GM21390 (cell line): ENCODE results near the gene CCR7.

Source experiments
- ATAC-seq: cut with Tn5 transposase; IDR thresholded peaks from one replicate; pipeline ENCODE4 v1.9.1; 2021; ENCODE audit not compliant: unreplicated experiment

Gene CCR7

DNA sequence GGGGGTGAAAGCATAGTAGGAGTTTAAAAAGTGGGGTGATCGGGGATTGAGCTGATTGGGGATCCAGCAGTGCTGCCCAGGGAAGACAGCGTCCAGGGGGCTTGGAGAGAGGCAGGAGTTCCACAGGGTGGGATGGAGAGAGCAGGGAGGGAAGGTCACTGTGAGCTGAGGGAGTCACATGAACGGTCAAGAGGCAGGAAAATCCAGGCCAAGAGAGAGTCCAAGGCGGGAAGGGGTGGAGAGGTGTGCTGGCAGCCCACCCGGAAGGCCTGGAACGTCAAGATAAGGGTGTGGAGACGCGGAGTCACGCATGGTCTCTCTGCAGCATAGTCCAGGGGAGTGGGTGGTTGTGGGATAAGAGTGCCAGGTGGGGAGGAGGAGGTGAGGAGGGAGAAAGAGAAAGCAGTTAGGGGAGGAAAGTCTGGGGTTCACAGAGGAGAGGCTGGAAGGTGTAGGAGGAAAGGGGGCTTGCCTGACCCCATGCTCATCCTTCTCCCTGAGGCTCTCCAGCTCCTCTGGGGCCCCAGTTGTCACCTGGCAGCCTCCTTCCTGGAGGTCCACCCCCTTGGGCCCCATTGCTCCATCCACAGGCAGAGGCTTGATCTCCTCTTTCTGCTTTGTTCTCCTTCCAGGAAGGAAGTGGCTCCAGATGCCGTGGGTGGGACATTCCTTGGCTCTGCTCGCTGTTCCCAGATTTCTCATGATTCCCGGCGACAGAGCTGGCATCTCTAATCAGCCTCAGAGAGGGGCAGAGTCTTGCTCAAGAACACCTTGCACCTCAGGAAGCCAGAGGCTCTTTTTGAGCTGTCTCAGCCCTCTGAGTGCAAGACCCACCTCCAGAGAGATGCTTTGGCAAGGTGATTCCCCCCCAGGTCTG, 28.7 kb downstream of the CCR7 start:
- ATAC-seq, result no peak

GRCh38 chr17:40535924-40536294, 29.4 kb downstream of the CCR7 start:
- ATAC-seq, result no peak

- no peak for ATAC-seq
Observed at GRCh38 chr17:40535438-40535837, 29.8 kb downstream of the CCR7 start.

DNA sequence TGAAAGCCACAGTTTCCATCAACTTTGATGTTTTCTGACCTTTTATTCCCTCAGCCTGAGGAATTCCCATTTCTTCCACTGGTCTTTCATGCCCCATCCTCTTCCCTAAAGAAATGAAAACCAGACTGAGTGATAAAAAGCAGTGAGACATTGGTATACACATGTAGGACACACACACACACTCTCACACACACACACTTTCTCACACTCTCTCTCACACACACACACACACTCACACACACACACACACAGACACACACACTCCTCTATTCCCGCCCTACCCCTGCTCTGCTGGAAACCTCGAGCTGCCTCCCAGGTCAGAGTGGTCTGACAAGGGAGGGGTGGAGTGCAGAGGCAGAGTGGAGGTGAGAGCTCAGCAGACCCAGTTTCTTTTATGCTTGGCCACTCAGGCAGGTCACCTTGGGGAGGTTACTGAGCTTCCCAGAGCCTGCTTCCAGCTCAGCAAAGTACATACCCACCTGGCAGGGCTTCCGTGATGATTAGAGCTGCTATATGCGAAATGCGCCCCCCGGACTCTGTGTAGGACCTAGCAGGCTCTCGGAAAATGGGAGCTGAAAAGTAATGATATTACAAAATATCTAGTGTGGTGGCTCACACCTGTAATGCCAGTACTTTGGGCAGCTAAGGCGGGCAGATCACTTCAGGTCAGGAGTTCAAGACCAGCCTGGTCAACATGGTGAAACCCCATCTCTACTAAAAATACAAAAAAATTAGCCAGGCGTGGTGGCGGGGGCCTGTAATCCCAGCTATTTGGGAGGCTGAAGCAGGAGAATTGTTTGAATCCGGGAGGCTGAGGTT, 30.7 kb downstream of the CCR7 start:
- no peak for ATAC-seq

DNA sequence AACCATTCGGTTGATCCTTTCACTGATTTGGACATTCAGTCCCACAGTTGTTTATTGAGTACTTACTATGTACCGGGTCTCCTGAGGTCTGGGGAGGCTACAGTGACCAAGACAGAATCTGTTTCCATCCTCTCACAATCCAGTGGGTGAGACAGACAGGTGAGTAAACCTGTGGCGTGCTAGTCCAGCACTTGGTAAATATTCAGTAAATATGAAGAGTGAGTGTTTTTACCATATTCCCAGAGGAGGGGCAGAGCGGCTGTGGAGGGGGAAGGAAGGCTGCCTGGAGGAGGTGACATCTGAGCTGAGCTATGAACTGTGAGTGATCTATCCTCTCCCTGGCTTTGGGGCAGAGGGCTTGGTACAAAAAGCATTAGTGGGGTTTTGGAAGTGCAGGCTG, 31.4 kb downstream of the CCR7 start:
- ATAC-seq, result no peak

DNA sequence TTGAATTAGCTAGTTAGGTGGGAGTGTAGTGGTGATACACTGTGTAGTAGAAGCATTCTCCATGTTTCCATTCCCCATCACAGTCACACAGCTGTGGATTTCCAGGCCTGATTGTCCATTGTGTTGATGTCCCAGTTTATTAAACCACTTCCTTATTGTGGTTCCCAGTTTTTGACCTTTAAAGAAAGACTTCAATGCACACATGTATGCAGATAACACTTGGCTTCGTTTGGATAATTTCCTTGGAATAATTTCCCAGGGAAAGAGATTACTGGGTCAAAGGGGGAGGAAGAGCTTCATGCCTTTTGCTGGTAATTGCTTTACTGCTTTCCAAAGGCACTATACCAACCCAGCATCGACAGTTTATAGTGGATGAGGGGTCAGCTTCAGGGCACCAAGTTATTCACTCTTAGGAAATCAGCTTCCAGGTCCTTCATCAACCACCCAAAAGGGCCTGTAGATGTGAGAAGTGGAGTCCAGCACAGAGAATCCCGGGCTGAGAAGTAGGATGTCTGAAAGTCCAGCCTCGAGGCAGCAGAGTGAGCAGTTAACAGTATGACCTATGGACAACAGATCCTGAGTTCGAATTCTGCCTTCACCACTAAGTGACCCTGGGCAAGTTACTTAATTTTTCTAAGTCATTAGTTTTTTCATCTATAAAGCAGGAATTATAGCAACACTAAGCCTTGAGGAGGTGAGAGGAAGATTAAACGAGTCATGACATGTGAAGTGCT, 32.6 kb downstream of the CCR7 start:
- ATAC-seq, result no peak

- no peak for ATAC-seq
Observed at GRCh38 chr17:40531051-40531991, 34.0 kb downstream of the CCR7 start.

DNA sequence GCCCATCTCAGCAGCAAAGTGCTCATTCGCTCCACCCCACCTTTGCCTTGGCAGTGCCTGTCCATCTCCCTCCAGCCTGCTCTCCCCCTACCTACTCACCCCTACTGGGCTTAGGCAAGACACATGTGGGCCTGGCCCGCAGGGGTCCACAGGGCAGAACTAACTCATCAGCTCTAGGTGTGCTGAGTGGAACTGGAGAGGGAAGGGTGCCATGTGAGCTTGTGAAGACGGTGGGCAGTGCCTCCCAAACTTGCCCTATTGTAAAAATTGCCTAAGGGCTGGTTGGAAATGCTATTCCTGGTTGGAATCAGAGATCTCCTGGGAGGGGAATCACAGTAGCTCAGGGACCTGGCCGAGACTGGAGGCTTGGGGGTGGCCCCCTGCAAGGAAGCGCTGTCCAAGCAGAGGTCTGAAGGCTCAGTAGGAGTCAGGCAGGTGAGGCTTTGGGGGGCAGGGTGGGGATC, 34.7 kb downstream of the CCR7 start:
- ATAC-seq, result no peak

DNA sequence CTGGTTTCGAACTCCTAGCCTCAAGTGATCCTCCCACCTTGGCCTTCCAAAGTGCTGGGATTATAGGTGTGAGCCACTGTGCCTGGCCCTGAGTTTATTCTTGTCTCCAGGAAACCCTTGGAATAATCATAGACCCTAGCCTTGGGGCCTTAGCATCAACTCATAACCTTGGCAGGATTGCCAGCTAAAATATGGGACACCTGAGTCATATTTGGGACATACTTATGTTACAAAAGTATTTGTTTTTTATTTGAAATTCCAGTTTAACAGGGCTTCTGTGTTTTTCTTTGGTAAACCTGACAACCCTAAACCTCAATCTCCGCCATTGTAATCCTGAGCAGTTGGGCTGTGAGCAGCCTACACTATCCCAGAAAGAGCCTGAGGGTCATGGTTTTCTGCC, 35.3 kb downstream of the CCR7 start:
- ATAC-seq, result no peak

DNA sequence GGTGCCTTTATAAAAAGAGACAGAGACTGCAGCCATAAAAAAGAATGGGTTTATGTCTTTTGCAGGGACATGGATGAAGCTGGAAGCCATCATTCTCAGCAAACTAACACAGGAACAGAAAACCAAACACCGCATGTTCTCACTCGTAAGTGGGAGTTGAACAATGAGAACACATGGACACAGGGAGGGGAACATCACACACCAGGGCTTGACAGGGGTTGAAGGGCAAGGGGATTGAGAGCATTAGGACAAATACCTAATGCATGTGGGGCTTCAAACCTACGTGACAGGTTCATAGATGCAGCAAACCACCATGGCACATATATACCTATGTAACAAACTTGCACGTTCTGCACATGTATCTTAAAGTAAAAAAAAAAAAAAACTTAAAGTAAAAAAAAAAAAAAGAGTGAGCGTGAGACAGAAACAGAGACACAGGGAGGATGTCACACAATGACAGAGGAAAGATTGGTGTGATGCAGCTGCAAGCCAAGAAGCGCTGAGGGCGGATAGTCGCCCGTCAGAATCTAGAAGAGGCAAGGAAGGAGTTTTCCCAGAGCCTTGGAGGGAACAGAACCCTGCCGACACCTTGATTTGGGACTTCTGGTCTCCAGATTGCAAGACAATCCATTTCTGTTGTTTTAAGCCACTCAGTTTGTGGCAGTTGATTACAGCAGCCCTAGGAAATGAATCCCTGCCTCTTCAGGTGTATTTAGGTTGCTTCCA, 36.4 kb downstream of the CCR7 start:
- ATAC-seq, result no peak

DNA sequence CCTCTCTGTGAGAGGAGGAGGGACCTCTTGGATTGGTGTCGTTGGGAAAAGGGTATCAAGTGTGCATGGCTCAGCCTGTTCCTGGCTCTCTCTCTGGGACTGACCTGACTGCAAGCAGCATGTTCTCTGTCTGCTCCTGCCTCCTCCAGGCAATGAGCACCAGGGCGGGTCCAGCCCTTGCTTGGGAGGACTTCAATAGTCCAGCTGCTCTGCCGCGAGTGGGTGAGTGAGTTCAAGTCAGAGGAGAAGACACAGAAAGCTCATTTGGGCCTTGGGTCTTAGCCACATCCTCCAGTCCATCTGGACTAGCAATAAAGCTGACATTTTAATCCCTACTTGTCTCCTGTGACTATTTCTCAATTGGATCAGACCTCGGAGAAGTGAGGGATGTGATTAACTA, 38.6 kb downstream of the CCR7 start:
- ATAC-seq, result no peak

GRCh38 chr17:40525294-40525693, 40.0 kb downstream of the CCR7 start:
- no peak for ATAC-seq

DNA sequence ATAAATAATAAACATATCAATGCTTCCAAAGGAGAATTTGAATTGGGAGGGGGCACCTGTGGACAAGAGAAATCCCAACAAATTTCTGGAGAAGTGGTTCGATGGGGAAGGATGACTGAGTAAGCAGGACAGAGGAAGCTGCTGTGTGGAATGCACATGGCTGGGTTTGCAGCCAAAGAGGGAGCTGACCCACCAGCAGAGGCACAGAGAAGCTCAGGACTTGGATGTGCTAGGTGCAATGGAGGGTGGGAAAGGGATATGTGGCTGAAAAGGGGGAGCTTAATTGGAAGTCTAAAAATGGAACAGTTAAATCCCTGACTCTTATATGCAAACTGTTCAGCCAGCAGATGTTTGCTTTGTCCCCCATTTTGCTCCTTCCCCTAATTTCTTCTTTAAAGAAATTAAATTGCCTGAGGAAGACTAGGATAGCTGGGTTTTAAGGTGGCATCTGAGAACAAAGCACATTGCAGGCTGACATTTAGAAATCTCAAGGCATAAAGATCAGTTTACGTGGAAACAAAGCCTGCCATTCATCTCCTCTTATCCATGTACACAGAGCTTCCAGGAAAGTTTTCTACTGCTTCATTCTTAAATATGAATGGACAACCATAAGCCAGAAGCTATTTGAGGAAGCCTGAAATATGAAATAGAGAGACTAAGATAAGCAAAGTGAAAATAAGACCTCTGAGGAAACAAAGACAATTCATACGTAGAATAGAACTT, 40.9 kb downstream of the CCR7 start:
- no peak for ATAC-seq

GRCh38 chr17:40522961-40523310, 42.3 kb downstream of the CCR7 start:
- no peak for ATAC-seq

GRCh38 chr17:40522250-40522960, 42.9 kb downstream of the CCR7 start:
- no peak for ATAC-seq

GRCh38 chr17:40520991-40521453, 44.2 kb downstream of the CCR7 start:
- no peak for ATAC-seq

DNA sequence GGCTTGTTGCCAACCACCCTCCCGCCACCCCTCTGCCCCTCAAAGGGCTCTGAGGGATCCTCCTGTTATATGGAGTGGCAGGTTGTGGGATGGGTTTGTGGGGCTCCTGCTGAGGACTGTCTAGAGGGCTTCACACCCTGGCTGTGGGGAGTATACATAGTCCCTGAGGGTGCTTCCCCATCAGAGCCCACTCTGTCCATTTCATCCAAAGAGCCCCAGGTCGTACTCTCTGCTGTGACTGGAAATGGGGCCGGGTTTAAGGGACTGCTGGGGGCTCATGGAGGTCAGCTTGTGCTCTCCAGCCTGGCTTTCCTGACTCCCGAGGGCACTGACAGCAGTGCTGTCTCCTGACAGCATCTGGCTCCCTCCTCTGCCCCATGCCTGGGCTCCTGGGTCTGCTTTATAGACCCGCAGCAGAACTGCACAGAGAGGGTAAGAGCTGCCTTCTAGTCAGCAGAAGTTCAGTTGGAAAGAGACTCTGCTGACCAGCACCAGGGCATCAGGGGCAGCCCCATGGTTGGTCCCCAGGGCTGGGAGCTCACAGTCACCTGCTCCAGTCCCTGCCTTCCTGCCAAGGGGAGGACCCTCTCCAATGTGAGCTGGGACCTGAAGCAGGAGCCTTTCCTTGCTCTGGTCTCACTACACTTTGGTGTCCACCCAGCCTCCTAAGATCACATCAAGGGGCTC, 46.0 kb downstream of the CCR7 start:
- no peak for ATAC-seq
